Measurements from ENCODE around the gene PRR12. TPM values are rescaled to one million over a fixed set of nuclear protein-coding genes. Genes with fewer than 3 reads are reported as not detected.
"Not testable (repeated sequence)": the region's sequence is repeated elsewhere in the genome, so short reads cannot be mapped to it uniquely, and the experiment has no call there.

Gene PRR12
- total RNA-seq, 5 donors from 2014 or later (not counting 1 experiment from before 2014, with no cell fraction given): 50.8 to 81.7 (median 78.8) TPM

- ATAC-seq (replicated peaks in 1 of 4): no peak
- no peaks in the 10 kb centered on the region for H3K9me3 ChIP-seq
- Mint-ChIP-seq H3K27me3 (no peaks in the 10 kb centered on the region), H3K36me3 (peaks cover 5% of the 10 kb centered on the region), H3K9me3 (no peaks in the 10 kb centered on the region), H3K4me3 (no peak overlapping the region), H3K27ac (peak overlapping the region; percentile 11 to 34), H3K4me1 (peaks cover 0 to 7% (median 3%) of the 10 kb centered on the region in 3 donors)
- POLR2A ChIA-PET: no interaction called here
- no peak overlapping the region for H3K27ac ChIP-seq (ENCODE audit: low read length)
- no peak for DNase-seq
- peaks cover 0 to 4% of the 10 kb centered on the region in 2 donors for H3K36me3 ChIP-seq (ENCODE audit: control insufficient read depth in 2 of 2, extremely low read depth in 1 of 2, insufficient read depth in 1 of 2, low read length in 1 of 2)
- CTCF ChIA-PET: interaction anchor here in 1 of 2 donors (0.6 kb wide), 1 partner anchor 83 kb away, joined by 3 read pairs; no protein-coding TSS in a partner anchor
- 94% methylated on average over 9 of the region's 19 CpGs for WGBS (ENCODE audit: insufficient coverage)
- H3K4me3 ChIP-seq (ENCODE audit: control insufficient read depth in 1 of 2, extremely low read depth in 1 of 2, low read length in 1 of 2): no peak overlapping the region
- H3K27me3 ChIP-seq (replicated peaks in 1 of 2; ENCODE audit: control insufficient read depth in 2 of 2, extremely low read depth in 1 of 2, insufficient read depth in 2 of 2, low read length in 1 of 2): no peaks in the 10 kb centered on the region
- H3K4me1 ChIP-seq (ENCODE audit: control insufficient read depth in 1 of 2, extremely low read depth in 1 of 2, insufficient read depth in 2 of 2, low read length in 2 of 2): no peaks in the 10 kb centered on the region
These were observed 40.7 kb downstream of the PRR12 start for GRCh38 chr19:49631610-49632192.

- ChIA-PET POLR2A (no interaction called here), CTCF (interaction anchor here (0.6 kb wide), 2 partner anchors 21 to 44 kb away, joined by 3 to 5 read pairs; no protein-coding TSS in a partner anchor)
- Mint-ChIP-seq H3K36me3 (no peaks in the 10 kb centered on the region), H3K4me1 (peaks cover 3 to 8% (median 4%) of the 10 kb centered on the region in 3 donors), H3K27me3 (no peaks in the 10 kb centered on the region), H3K27ac (no peak overlapping the region), H3K4me3 (no peak overlapping the region), H3K9me3 (no peaks in the 10 kb centered on the region)
- DNase-seq (no peak), ATAC-seq (replicated peaks in 1 of 4) (no peak)
- Histone ChIP-seq H3K9me3 (no peaks in the 10 kb centered on the region), H3K27me3 (replicated peaks in 1 of 2; ENCODE audit: control insufficient read depth in 2 of 2, extremely low read depth in 1 of 2, insufficient read depth in 2 of 2, low read length in 1 of 2) (no peaks in the 10 kb centered on the region), H3K4me3 (ENCODE audit: control insufficient read depth in 1 of 2, extremely low read depth in 1 of 2, low read length in 1 of 2) (no peak overlapping the region), H3K4me1 (ENCODE audit: control insufficient read depth in 1 of 2, extremely low read depth in 1 of 2, insufficient read depth in 2 of 2, low read length in 2 of 2) (no peaks in the 10 kb centered on the region), H3K27ac (ENCODE audit: low read length) (no peak overlapping the region), H3K36me3 (ENCODE audit: control insufficient read depth in 2 of 2, extremely low read depth in 1 of 2, insufficient read depth in 1 of 2, low read length in 1 of 2) (no peaks in the 10 kb centered on the region)
- WGBS (ENCODE audit: insufficient coverage): 80% methylated on average over 1 of the region's 5 CpGs
These were observed 41.6 kb downstream of the PRR12 start for GRCh38 chr19:49632576-49632975.

GRCh38 chr19:49633273-49633672, 42.3 kb downstream of the PRR12 start:
- H3K9me3 Mint-ChIP-seq; ATAC-seq (replicated peaks in 1 of 4); H3K27ac ChIP-seq (ENCODE audit: low read length); H3K27me3 ChIP-seq (replicated peaks in 1 of 2; ENCODE audit: control insufficient read depth in 2 of 2, extremely low read depth in 1 of 2, insufficient read depth in 2 of 2, low read length in 1 of 2); H3K36me3 Mint-ChIP-seq; H3K4me3 Mint-ChIP-seq; H3K9me3 ChIP-seq; H3K4me3 ChIP-seq (ENCODE audit: control insufficient read depth in 1 of 2, extremely low read depth in 1 of 2, low read length in 1 of 2); POLR2A ChIA-PET; H3K36me3 ChIP-seq (ENCODE audit: control insufficient read depth in 2 of 2, extremely low read depth in 1 of 2, insufficient read depth in 1 of 2, low read length in 1 of 2); DNase-seq; H3K27me3 Mint-ChIP-seq; H3K4me1 ChIP-seq (ENCODE audit: control insufficient read depth in 1 of 2, extremely low read depth in 1 of 2, insufficient read depth in 2 of 2, low read length in 2 of 2): not testable (repeated sequence)
- CTCF ChIA-PET: interaction anchor here (0.6 kb wide), 2 partner anchors 22 to 44 kb away, joined by 3 to 5 read pairs; no protein-coding TSS in a partner anchor
- WGBS (ENCODE audit: insufficient coverage): 98% methylated on average over 7 of the region's 9 CpGs
- Mint-ChIP-seq H3K27ac (peak overlapping the region in 1 of 2 donors; percentile 4), H3K4me1 (peaks cover 8 to 14% (median 11%) of the 10 kb centered on the region in 3 donors)

GRCh38 chr19:49635530-49636232, 44.7 kb downstream of the PRR12 start:
- ATAC-seq (replicated peaks in 1 of 4): no peak
- no peak overlapping the region for H3K4me3 ChIP-seq (ENCODE audit: control insufficient read depth in 1 of 2, extremely low read depth in 1 of 2, low read length in 1 of 2)
- Mint-ChIP-seq H3K4me3 (no peak overlapping the region), H3K36me3 (no peaks in the 10 kb centered on the region), H3K27ac (peak overlapping the region in 1 of 2 donors; percentile 70), H3K9me3 (no peaks in the 10 kb centered on the region), H3K27me3 (no peaks in the 10 kb centered on the region), H3K4me1 (peaks cover 24 to 36% (median 31%) of the 10 kb centered on the region in 3 donors)
- CTCF ChIA-PET: no interaction called here
- WGBS (ENCODE audit: insufficient coverage): 75% methylated on average over 19 of the region's 24 CpGs
- H3K27me3 ChIP-seq (replicated peaks in 1 of 2; ENCODE audit: control insufficient read depth in 2 of 2, extremely low read depth in 1 of 2, insufficient read depth in 2 of 2, low read length in 1 of 2): no peaks in the 10 kb centered on the region
- DNase-seq: no peak
- POLR2A ChIA-PET: interaction anchor here in 1 of 2 donors (0.6 kb wide), 1 partner anchor 30 kb away, joined by 3 read pairs; no protein-coding TSS in a partner anchor
- H3K9me3 ChIP-seq: no peaks in the 10 kb centered on the region
- H3K27ac ChIP-seq (ENCODE audit: low read length): no peak overlapping the region
- H3K36me3 ChIP-seq (ENCODE audit: control insufficient read depth in 2 of 2, extremely low read depth in 1 of 2, insufficient read depth in 1 of 2, low read length in 1 of 2): no peaks in the 10 kb centered on the region
- peaks cover 4 to 24% of the 10 kb centered on the region in 2 experiments for H3K4me1 ChIP-seq (ENCODE audit: control insufficient read depth in 1 of 2, extremely low read depth in 1 of 2, insufficient read depth in 2 of 2, low read length in 2 of 2)

- ATAC-seq (replicated peaks in 1 of 4) (no peak), DNase-seq (no peak)
- H3K9me3 Mint-ChIP-seq: no peaks in the 10 kb centered on the region
- no peaks in the 10 kb centered on the region for H3K9me3 ChIP-seq
- peak overlapping the region in 1 of 2 donors; percentile 70 for H3K27ac Mint-ChIP-seq
- no peaks in the 10 kb centered on the region for H3K36me3 Mint-ChIP-seq
- H3K4me1 Mint-ChIP-seq: peaks cover 26 to 38% (median 38%) of the 10 kb centered on the region in 3 donors
- no peak overlapping the region for H3K4me3 Mint-ChIP-seq
- ChIA-PET CTCF (no interaction called here), POLR2A (no interaction called here)
- peaks cover 7 to 31% of the 10 kb centered on the region in 2 experiments for H3K4me1 ChIP-seq (ENCODE audit: control insufficient read depth in 1 of 2, extremely low read depth in 1 of 2, insufficient read depth in 2 of 2, low read length in 2 of 2)
- H3K27me3 Mint-ChIP-seq: no peaks in the 10 kb centered on the region
- H3K27ac ChIP-seq (ENCODE audit: low read length): no peak overlapping the region
- no peaks in the 10 kb centered on the region for H3K36me3 ChIP-seq (ENCODE audit: control insufficient read depth in 2 of 2, extremely low read depth in 1 of 2, insufficient read depth in 1 of 2, low read length in 1 of 2)
- WGBS (ENCODE audit: insufficient coverage): 81% methylated on average over 27 of the region's 30 CpGs
- H3K27me3 ChIP-seq (replicated peaks in 1 of 2; ENCODE audit: control insufficient read depth in 2 of 2, extremely low read depth in 1 of 2, insufficient read depth in 2 of 2, low read length in 1 of 2): no peaks in the 10 kb centered on the region
- H3K4me3 ChIP-seq (ENCODE audit: control insufficient read depth in 1 of 2, extremely low read depth in 1 of 2, low read length in 1 of 2): no peak overlapping the region
These were observed 45.4 kb downstream of the PRR12 start for GRCh38 chr19:49636233-49636932.
